SK-N-SH (cell line): ENCODE results near the gene IDH2. TPM values are rescaled to one million over a fixed set of nuclear protein-coding genes. Genes with fewer than 3 reads are reported as not detected.

Experiments
- CTCF ChIA-PET: fragments of 300-600, 350-600 bp; formaldehyde crosslinking; extraction: SDS; loops from one replicate; lab custom pipeline; 2021; lab: Yijun Ruan, JAX
- POLR2A ChIA-PET: fragments of 350-600 bp; sonication (Branson Sonifier 250); formaldehyde crosslinking; extraction: SDS; loops from one replicate; lab custom pipeline; 2020; ENCODE audit warnings: antibody characterized with exemption, inconsistent platforms; lab: Yijun Ruan, JAX
- DNase-seq: peaks from one replicate; pipeline ENCODE4 v3.0.0; 2012
- H2AFZ ChIP-seq: fragments of 200-600 bp; sonication (generic); 2 replicates; pipeline ENCODE4 v1.8.1; 2016; ENCODE audit warnings: antibody characterized with exemption, mild to moderate bottlenecking, low read depth
- H3F3A ChIP-seq: fragments of 200-600 bp; sonication (generic); replicated peaks from 2 replicates; pipeline ENCODE3; 2016; ENCODE audit warnings: antibody characterized with exemption, mild to moderate bottlenecking; ENCODE audit not compliant: insufficient read depth
- H3K27ac ChIP-seq, 2 experiments: fragments of 200-500 bp in 1 of 2; fragments of 200-600 bp in 1 of 2; sonication (Bioruptor generic) in 1 of 2; sonication (generic), shearing (Covaris generic) in 1 of 2; 2 replicates each; pipeline versions ENCODE4 v1.5.1 to v1.6.1; 2014 to 2016; ENCODE audit warnings: low read depth in 2 of 2, inconsistent platforms in 1 of 2, low read length in 1 of 2, mild to moderate bottlenecking in 1 of 2, mixed read lengths in 1 of 2
- H3K27me3 ChIP-seq: fragments of 200-600 bp; sonication (generic), shearing (Covaris generic); 2 replicates; pipeline ENCODE4 v1.6.1; 2016; ENCODE audit warnings: mixed run types; ENCODE audit not compliant: insufficient read depth
- H3K36me3 ChIP-seq, 2 experiments: fragments of 200-500 bp in 1 of 2; fragments of 200-600 bp in 1 of 2; sonication (Bioruptor generic) in 1 of 2; sonication (generic) in 1 of 2; replicated peaks in 1 of 2; 2 replicates each; pipeline versions ENCODE3 to v1.5.1; 2014 to 2016; ENCODE audit warnings: low read length in 1 of 2, mild to moderate bottlenecking in 1 of 2; ENCODE audit not compliant: insufficient read depth in 2 of 2, control insufficient read depth in 1 of 2
- H3K4me1 ChIP-seq, 2 experiments: fragments of 200-500 bp in 1 of 2; fragments of 200-600 bp in 1 of 2; sonication (Bioruptor generic) in 1 of 2; sonication (generic), shearing (Covaris generic) in 1 of 2; 2 replicates each; pipeline versions ENCODE4 v1.5.1 to v1.6.1; 2014 to 2016; ENCODE audit warnings: low read depth in 1 of 2, low read length in 1 of 2, mixed run types in 1 of 2; ENCODE audit not compliant: insufficient read depth in 2 of 2, control insufficient read depth in 1 of 2
- H3K4me2 ChIP-seq: fragments of 200-600 bp; sonication (generic), shearing (Covaris generic); 2 replicates; pipeline ENCODE4 v1.6.1; 2017; ENCODE audit warnings: mixed run types
- H3K4me3 ChIP-seq, 2 experiments: fragments of 200-500 bp in 1 of 2; fragments of 200-600 bp in 1 of 2; sonication (Bioruptor generic) in 1 of 2; sonication (generic), shearing (Covaris generic) in 1 of 2; 2 replicates each; pipeline versions ENCODE4 v1.5.1 to v1.8.1; 2014 to 2016; ENCODE audit warnings: low read depth in 2 of 2, inconsistent platforms in 1 of 2, low read length in 1 of 2, mild to moderate bottlenecking in 1 of 2, mixed read lengths in 1 of 2, moderate library complexity in 1 of 2
- H3K79me2 ChIP-seq: fragments of 200-600 bp; sonication (generic); 2 replicates; pipeline ENCODE4 v1.8.1; 2017; ENCODE audit warnings: mild to moderate bottlenecking; ENCODE audit not compliant: insufficient read depth
- H3K9ac ChIP-seq: fragments of 200-600 bp; sonication (generic); 2 replicates; pipeline ENCODE4 v1.6.1; 2017; ENCODE audit warnings: mixed run types
- H3K9me2 ChIP-seq: fragments of 200-600 bp; sonication (generic); 2 replicates; pipeline ENCODE4 v1.6.1; 2017; ENCODE audit warnings: mixed run types
- H3K9me3 ChIP-seq: fragments of 200-600 bp; sonication (generic); 2 replicates; pipeline ENCODE4 v1.6.1; 2017; ENCODE audit warnings: mixed run types, mild to moderate bottlenecking, moderate library complexity
- H4K20me1 ChIP-seq: fragments of 200-600 bp; sonication (generic); 2 replicates; pipeline ENCODE4 v1.6.1; 2017; ENCODE audit warnings: mild to moderate bottlenecking, mixed run types; ENCODE audit not compliant: insufficient read depth
- ELF1 ChIP-seq: IDR thresholded peaks from 2 replicates; pipeline ENCODE4 v1.4.0; 2012
- EP300 ChIP-seq, 2 experiments: IDR thresholded peaks; 2 replicates each; pipeline versions ENCODE4 v1.4.0 to v1.6.1; 2012; ENCODE audit warnings: borderline replicate concordance in 1 of 2, low read depth in 1 of 2, low read length in 1 of 2
- FOXJ3 ChIP-seq: sonication (generic); formaldehyde crosslinking; IDR thresholded peaks from 2 replicates; pipeline ENCODE4 v1.5.1; 2020; ENCODE audit warnings: mild to moderate bottlenecking, missing genetic modification reagents
- FOXM1 ChIP-seq: IDR thresholded peaks from 2 replicates; pipeline ENCODE4 v1.4.0; 2012; ENCODE audit warnings: low read depth, mild to moderate bottlenecking
- GATA2 ChIP-seq: sonication (generic); formaldehyde crosslinking; IDR thresholded peaks from 2 replicates; pipeline ENCODE4 v1.5.0; 2020; ENCODE audit warnings: mild to moderate bottlenecking, missing genetic modification reagents
- RCOR1 ChIP-seq: fragments of 150-350 bp; IDR thresholded peaks from 2 replicates; pipeline ENCODE4 v1.6.1; 2017; ENCODE audit warnings: antibody characterized with exemption, low read length
- SMC3 ChIP-seq: IDR thresholded peaks from 2 replicates; pipeline ENCODE4 v1.6.1; 2012; ENCODE audit warnings: low read depth, low read length, improper control_type of control experiment
- WGBS: methylation state at CpG from one replicate; pipeline ENCODE4 v1.1.6; 2017; ENCODE audit warnings: low lambda C conversion rate; 5-methylcytosine and 5-hydroxymethylcytosine counted together
- polyA plus RNA-seq, 3 experiments: library from polyadenylated mRNA; depleted of rRNA; stranded (reverse); fragments of >200 nt; gene quantifications; 2 replicates each; pipeline ENCODE4 v1.2.3, GENCODE V29; 2012
- TF ChIP-seq, protein P1 (sequence below): fragments of 200-600 bp; sonication (generic); IDR thresholded peaks from 2 replicates; pipeline ENCODE4 v1.6.1; 2017; ENCODE audit warnings: antibody characterized with exemption, mild to moderate bottlenecking, moderate library complexity
- TF ChIP-seq, protein P2 (sequence below): fragments of 150-350 bp; IDR thresholded peaks from 2 replicates; pipeline ENCODE4 v1.6.1; 2017; ENCODE audit warnings: antibody characterized with exemption, low read length, low read depth, borderline replicate concordance

Gene IDH2
- polyA plus RNA-seq, 1 of the 3 experiments (the other 2 are of a cell fraction), result 25.2 TPM

DNA sequence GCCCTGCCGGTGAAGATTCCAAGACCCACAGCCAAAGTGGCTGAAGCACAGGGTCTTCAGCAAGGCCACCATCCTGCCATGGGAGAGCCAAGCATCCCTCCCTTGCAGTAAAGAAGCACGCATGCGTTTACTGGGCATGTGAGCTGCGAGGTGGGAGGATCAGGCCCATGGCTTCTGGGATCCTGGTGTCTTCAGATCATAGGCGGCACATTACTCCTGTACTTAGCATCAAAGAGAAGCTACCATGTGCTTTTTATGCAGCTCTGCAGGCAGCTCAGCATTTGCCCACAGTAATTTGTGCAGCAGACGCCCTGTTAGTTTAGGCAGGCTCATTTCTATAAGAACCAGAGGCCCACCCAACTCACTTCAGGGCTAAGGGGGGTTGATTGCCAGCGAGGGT lies 45.7 kb downstream of the IDH2 start:
- POLR2A ChIA-PET, result no interaction called here
- Histone ChIP-seq H4K20me1 (no peaks in the 10 kb centered on the region), H3K9me3 (no peaks in the 10 kb centered on the region), H3K4me1 (peaks cover 0 to 15% of the 10 kb centered on the region in 2 experiments; a peak in 1 of 4 replicates), H3K9ac (no peak overlapping the region), H3K4me3 (no peak overlapping the region), H3K9me2 (no peaks in the 10 kb centered on the region), H3F3A (no peaks in the 10 kb centered on the region), H2AFZ (no peak overlapping the region), H3K27me3 (no peaks in the 10 kb centered on the region), H3K79me2 (no peaks in the 10 kb centered on the region), H3K4me2 (no peak overlapping the region), H3K36me3 (no peaks in the 10 kb centered on the region), H3K27ac (no peak overlapping the region)
- CTCF ChIA-PET, result interaction anchor here (0.9 to 1.4 kb wide), 3 partner anchors 15 to 296 kb away, joined by 3 to 5 read pairs (median 4); no protein-coding TSS in a partner anchor
- no peak for TF ChIP-seq EP300 (IDR thresholded peaks at IDR 0.05; ENCODE audit: borderline replicate concordance in 1 of 2, low read depth in 1 of 2, low read length in 1 of 2)
- no peak for TF ChIP-seq FOXM1
- no peak for TF ChIP-seq RCOR1
- no peak for TF ChIP-seq FOXJ3 (CRISPR knock-in tag)
- no peak for DNase-seq
- 88% methylated on average over 6 of the region's 7 CpGs for WGBS

DNA sequence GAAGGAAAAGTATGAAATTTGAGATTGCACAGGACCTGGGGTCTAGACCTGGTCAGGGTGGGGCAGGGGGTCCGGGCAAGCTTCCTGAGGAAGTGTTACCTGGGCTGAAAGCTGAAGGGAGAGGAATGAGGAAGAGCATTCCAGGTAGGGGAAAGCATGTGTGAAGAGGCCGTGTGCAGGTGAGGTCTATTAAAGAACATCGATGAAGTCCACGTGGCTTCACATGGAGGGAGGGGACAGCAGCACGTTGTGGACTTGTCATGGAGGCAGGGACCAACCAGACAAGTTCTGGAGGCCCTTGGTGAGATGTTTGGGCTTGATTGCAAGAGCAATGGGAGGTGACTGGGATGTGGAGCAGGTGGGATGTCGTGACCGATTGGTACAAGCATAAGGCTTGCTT lies 47.1 kb downstream of the IDH2 start:
- no peaks in the 10 kb centered on the region for H3K36me3 ChIP-seq
- no peaks in the 10 kb centered on the region for H3K9me3 ChIP-seq
- no peak overlapping the region for H3K27ac ChIP-seq
- H3K9me2 ChIP-seq, result no peaks in the 10 kb centered on the region
- no peaks in the 10 kb centered on the region for H3F3A ChIP-seq
- TF ChIP-seq, protein P1, sequence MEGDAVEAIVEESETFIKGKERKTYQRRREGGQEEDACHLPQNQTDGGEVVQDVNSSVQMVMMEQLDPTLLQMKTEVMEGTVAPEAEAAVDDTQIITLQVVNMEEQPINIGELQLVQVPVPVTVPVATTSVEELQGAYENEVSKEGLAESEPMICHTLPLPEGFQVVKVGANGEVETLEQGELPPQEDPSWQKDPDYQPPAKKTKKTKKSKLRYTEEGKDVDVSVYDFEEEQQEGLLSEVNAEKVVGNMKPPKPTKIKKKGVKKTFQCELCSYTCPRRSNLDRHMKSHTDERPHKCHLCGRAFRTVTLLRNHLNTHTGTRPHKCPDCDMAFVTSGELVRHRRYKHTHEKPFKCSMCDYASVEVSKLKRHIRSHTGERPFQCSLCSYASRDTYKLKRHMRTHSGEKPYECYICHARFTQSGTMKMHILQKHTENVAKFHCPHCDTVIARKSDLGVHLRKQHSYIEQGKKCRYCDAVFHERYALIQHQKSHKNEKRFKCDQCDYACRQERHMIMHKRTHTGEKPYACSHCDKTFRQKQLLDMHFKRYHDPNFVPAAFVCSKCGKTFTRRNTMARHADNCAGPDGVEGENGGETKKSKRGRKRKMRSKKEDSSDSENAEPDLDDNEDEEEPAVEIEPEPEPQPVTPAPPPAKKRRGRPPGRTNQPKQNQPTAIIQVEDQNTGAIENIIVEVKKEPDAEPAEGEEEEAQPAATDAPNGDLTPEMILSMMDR, result no peak
- TF ChIP-seq, protein P2, sequence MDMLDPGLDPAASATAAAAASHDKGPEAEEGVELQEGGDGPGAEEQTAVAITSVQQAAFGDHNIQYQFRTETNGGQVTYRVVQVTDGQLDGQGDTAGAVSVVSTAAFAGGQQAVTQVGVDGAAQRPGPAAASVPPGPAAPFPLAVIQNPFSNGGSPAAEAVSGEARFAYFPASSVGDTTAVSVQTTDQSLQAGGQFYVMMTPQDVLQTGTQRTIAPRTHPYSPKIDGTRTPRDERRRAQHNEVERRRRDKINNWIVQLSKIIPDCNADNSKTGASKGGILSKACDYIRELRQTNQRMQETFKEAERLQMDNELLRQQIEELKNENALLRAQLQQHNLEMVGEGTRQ, result no peak
- TF ChIP-seq SMC3, result no peak
- TF ChIP-seq GATA2, result no peak
- no peak for TF ChIP-seq EP300 (IDR thresholded peaks at IDR 0.05; ENCODE audit: borderline replicate concordance in 1 of 2, low read depth in 1 of 2, low read length in 1 of 2)
- no peak for TF ChIP-seq ELF1
- TF ChIP-seq FOXJ3 (CRISPR knock-in tag), result no peak
- H3K4me3 ChIP-seq, result no peak overlapping the region
- H3K27me3 ChIP-seq, result no peaks in the 10 kb centered on the region
- H2AFZ ChIP-seq, result no peak overlapping the region
- DNase-seq, result no peak
- H3K4me1 ChIP-seq, result peaks cover 0 to 15% of the 10 kb centered on the region in 2 experiments; a peak in 1 of 4 replicates
- no peak overlapping the region for H3K4me2 ChIP-seq
- no peaks in the 10 kb centered on the region for H4K20me1 ChIP-seq
- H3K9ac ChIP-seq, result no peak overlapping the region
- WGBS, result 94% methylated on average over 7 of the region's 7 CpGs
- H3K79me2 ChIP-seq, result no peaks in the 10 kb centered on the region
- ChIA-PET POLR2A (no interaction called here), CTCF (interaction anchor here (1.0 to 2.9 kb wide), 2 partner anchors 16 to 161 kb away, joined by 3 to 13 read pairs; partner anchors contain the start of gene AP3S2)
